HTERT RPE-1 (cell line): ENCODE data around the gene LEO1.
"Not testable (repeated sequence)": the region's sequence is repeated elsewhere in the genome, so short reads cannot be mapped to it uniquely, and the experiment has no call there.

ENCODE experiments used
- in situ Hi-C: fragments of 300-500 bp; cut with MboI; formaldehyde crosslinking; loops from 4 replicates; pipeline ENCODE4 v1.14.3; 2020; ENCODE audit warnings: low sequenced_read_pairs

LEO1 gene

DNA sequence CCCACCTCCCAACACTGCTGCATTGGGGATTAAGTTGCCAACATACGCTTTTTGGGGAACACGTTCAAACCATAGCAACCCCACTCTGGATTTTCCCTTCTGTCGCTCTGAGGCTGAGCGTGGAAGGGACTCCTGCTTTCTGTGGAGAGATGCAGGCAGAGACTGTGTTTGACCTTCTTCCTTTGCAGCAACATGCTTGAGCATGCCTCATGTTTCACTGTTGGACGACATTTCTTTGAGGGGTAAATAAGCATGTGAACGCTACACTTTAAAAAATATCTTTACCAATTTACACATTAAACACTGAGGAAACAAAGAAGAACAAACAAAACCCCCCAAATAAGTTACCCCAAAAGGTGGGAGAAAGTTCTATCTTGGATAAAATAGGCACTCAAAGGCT lies 33.2 kb upstream of the LEO1 start:
- in situ Hi-C loops: no loop called here

DNA sequence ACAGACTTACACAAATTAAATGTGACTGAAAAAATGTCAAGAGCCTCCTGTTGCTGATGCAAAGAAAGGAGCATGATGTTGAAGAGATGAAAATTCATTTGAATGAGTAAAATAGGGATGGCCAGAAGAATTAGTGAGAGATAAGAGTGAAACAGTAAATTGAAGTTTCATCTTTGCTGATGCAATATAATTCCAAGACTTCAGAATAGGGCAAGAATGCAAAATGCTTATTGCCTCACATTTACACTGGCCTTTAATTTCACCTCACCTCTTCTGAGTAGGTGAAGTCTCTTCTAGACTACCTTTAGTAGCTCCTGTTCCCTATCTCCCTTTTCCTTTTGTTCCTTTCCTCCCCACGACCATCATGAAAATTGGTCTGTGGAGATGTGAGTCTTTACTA lies 32.1 kb upstream of the LEO1 start:
- in situ Hi-C loops: no loop called here

GRCh38 chr15:52003089-52003488 lies 31.5 kb upstream of the LEO1 start:
- in situ Hi-C loops: not testable (repeated sequence)

DNA sequence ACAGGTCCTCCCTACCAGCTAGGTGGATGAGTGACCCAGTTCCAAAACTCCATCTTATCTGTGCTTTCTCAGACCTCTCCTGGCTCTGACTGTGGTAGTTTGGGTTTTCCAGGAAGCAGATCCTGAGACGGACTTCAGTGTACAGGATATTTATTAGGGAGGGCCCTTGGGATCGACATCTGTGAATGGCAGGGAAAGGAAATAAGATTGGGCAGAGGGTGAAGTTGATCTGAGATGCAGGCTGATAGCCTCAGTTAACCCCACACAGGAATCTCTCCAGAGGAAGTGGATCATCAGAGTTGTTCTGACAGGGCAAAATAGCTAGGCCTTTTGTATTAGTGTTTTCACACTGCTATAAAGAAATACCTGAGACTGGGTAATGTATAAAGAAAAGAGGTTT lies 30.8 kb upstream of the LEO1 start:
- in situ Hi-C loops: no loop called here

DNA sequence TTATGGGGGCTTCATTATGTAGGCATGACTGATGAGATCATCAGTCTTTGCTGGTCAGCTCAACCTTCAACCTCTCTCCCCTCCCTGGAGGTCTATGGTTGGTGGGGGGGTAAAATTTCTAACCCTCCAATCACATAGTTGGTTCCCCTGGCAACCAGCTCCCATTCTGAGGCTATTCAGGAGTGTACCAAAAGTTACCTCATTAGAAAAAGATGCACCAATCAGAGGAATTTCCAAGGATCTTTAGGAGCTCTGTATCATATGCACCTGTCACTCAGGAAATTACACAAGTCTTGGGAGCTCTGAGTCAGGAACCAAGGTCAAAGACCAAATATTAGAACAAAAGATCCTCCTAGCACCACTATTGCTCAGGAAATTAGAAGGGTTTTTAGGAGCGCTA lies 21.4 kb upstream of the LEO1 start:
- in situ Hi-C loops: no loop called here

- in situ Hi-C loops: no loop called here
Observed at GRCh38 chr15:51991141-51991540, 19.6 kb upstream of the LEO1 start.

DNA sequence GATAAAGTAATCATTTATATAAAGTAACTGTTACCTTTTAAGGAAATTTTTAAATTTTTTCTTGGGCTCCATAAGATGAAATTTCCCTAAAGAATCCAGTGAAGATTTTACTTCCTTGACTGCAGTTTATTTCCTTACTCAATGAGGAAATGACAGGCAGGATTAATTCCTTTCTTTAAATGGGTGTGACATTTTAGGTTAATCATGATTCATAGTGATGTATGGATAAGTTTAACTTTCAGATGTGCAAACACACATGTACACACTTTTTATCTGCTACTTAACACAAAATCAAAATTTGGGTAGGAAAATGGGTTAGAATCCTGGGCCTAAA lies 11.2 kb upstream of the LEO1 start:
- in situ Hi-C loops: no loop called here

DNA sequence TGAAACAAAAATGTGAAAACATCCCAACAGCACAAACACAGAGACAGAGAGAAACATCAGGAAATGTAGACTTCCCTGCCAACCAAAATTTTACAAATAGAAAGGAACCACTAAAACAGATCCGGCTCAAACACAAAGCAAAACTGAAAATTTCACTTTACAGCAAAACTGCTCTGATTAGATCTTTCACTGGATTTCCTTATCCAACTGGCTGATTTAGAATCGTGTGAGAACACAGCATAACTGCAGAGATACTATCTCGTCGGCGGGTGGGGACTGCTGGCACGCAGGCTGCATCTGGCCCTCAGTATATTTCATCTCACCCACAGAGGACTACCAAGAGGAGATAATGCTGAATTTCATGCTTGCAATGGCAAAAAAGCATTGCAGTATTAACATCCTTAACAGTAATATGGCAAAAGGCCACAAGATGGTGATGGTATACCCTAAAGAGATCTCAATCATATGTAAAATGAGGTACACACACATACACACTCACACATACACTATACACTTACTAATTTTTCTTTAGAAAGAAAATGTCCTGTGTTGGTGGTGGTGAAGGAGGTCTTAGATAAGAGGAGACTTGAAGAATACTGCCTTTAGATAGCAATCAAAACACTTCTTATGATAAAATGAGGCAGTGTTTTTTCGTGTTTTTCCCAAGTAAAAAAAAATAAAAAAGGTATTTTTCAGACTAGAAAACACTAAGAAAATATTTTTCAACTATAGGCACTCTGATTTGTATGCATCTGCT lies 10.6 kb upstream of the LEO1 start:
- in situ Hi-C loops: no loop called here

DNA sequence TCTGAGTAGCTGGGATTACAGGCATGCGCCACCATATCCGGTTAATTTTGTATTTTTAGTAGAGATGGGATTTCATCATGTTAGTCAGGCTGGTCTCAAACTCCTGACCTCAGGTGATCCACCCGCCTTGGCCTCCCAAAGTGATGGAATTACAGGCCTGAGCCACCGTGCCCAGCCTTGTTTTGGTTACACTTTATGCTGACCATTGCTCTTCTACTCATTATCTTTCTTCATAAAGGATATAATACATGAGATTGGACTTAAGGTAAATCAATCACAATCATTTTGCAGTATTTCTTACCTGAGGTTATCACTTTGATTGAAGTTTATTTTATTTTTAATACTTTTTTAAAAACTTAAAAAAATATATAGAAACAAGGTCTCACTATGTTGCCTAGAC lies 2.2 kb upstream of the LEO1 start:
- in situ Hi-C loops: no loop called here

- in situ Hi-C loops: no loop called here
Observed at GRCh38 chr15:51973220-51973619, 1.6 kb upstream of the LEO1 start.

- in situ Hi-C loops: no loop called here
Observed at GRCh38 chr15:51971032-51971374, 575 bp downstream of the LEO1 start.

GRCh38 chr15:51970132-51970817 lies 1.3 kb downstream of the LEO1 start:
- in situ Hi-C loops: no loop called here

GRCh38 chr15:51969728-51970127 lies 1.9 kb downstream of the LEO1 start:
- in situ Hi-C loops: no loop called here

- in situ Hi-C loops: no loop called here
Observed at GRCh38 chr15:51967583-51967982, 4.0 kb downstream of the LEO1 start.

DNA sequence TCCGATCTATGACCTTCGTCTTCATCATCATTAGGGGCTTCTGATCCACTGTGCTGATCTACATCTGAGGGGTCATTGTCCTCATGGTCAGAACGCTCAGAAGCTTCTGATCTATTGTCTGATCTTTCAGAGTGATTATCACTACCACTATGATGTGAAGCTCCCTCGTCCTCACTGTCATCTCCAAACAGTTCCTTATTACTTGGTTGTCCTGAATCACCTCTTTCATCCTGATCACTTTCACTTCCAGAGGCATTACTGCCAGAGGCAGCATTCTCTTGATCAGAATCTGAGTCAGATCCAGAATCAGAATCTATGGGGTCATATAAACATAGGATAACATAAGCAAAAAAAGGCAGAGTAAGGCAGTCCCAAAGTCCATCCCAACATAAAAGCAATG lies 5.4 kb downstream of the LEO1 start:
- in situ Hi-C loops: no loop called here

DNA sequence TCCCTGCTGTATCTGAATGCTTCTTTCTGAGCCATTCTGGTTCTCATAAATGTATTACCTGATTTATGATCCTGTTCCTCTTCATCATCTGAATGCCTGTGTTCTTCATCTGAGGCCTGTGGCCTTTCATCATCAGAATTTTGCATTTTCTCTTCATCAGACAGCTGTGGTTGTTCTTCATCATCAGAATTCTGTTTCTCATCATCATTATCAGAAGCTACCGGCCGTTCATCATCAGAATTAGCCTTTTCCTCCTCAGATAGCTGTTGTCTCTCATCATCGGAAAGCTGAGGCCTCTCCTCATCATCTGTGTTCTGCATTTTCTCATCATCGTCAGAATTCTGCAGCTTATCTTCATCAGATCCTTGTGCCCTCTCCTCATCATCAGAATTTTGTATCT lies 5.9 kb downstream of the LEO1 start:
- in situ Hi-C loops: no loop called here

- in situ Hi-C loops: no loop called here
Observed at GRCh38 chr15:51955504-51955903, 16.1 kb downstream of the LEO1 start.

GRCh38 chr15:51952805-51953204 lies 18.8 kb downstream of the LEO1 start:
- in situ Hi-C loops: no loop called here

DNA sequence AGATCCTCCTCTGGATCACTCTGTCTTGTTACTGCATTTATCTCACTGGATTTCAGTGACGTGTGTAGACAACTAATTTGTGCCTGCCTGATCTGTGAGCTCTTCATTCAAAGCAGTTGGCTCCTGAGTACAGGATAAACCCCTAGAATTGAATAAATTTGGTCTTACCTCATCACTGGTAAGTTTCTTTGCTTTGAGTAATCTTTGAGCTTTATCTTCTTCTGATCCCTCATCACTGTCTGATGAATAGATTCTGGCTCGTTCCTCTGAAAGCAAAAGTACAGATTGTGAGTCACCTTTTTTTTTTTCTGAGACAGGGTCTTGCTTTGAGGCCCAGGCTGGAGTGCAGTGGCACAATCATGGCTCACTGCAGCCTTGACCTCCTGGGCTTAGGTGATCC lies 24.5 kb downstream of the LEO1 start:
- in situ Hi-C loops: no loop called here

- in situ Hi-C loops: no loop called here
Observed at GRCh38 chr15:51939216-51939615, 32.4 kb downstream of the LEO1 start.

- in situ Hi-C loops: no loop called here
Observed at GRCh38 chr15:51938286-51938685, 33.3 kb downstream of the LEO1 start.

GRCh38 chr15:51936105-51936478 lies 35.5 kb downstream of the LEO1 start:
- in situ Hi-C loops: no loop called here
